ENCODE results near the gene CD27.

CD27 gene

GRCh38 chr12:6435961-6436715 is 8.6 kb upstream of the CD27 start:
- no peak for DNase-seq

GRCh38 chr12:6437586-6437985 is 7.2 kb upstream of the CD27 start:
- DNase-seq: no peak

- no peak for DNase-seq
These were observed 6.4 kb upstream of the CD27 start for GRCh38 chr12:6438345-6438744.

DNA sequence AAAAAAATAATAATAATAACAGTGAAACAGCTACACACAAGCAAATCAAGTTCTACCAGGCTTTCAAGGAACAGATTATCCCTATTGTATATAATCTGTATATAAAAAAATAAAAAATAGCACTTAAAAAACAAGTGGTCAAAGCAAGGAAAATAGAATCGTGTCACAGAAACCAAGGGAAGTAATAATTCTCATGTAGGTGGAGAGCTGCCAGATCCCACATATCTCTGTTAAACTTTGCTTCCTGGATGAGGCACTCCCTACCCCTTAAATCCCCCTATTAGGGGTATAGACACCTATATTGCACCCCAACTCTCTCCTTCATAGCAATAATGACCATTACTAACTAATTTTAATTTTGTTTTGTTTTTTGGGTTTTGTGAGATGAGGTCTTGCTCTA is 4.4 kb upstream of the CD27 start:
- no peak for DNase-seq

DNA sequence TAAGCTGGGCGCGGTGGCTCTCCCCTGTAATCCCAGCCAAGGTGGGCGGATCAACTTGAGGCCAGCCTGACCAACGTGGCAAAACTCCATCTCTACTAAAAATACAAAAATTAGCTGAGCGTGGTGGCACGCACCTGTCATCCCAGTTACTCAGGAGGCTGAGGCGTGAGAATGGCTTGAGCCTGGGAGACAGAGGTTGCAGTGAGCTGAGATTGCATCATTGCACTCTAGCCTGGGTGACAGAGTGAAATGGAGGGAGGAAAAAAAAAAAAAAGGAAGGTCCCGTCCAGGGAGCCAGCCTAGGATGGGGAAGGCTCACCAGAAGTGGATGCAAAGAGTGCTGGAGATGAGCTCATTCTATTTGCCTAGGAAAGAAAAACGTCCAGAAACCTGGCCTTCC is 1.9 kb upstream of the CD27 start:
- no peak for DNase-seq

- DNase-seq: no peak
These were observed 1.3 kb upstream of the CD27 start for GRCh38 chr12:6443361-6443983.

- no peak for DNase-seq
These were observed 724 bp upstream of the CD27 start for GRCh38 chr12:6444031-6444430.

GRCh38 chr12:6450091-6450868 is 5.5 kb downstream of the CD27 start:
- DNase-seq: no peak

GRCh38 chr12:6450869-6451347 is 6.2 kb downstream of the CD27 start:
- no peak for DNase-seq

GRCh38 chr12:6451348-6452244 is 6.8 kb downstream of the CD27 start, which contains the start of gene TAPBPL:
Gene TAPBPL, plus strand, starts transcription at chr12:6452042. Its CDS starts 207 bp downstream, at chr12:6452249.
- peak; percentile 57 for DNase-seq

- DNase-seq: no peak
These were observed 7.6 kb downstream of the CD27 start for GRCh38 chr12:6452245-6452943.

GRCh38 chr12:6452944-6453630 is 8.3 kb downstream of the CD27 start:
- DNase-seq: no peak

- no peak for DNase-seq
These were observed 12.6 kb downstream of the CD27 start for GRCh38 chr12:6457220-6457945.

- no peak for DNase-seq
These were observed 13.7 kb downstream of the CD27 start for GRCh38 chr12:6458281-6459003.

GRCh38 chr12:6459004-6459337 is 14.2 kb downstream of the CD27 start:
- no peak for DNase-seq

DNA sequence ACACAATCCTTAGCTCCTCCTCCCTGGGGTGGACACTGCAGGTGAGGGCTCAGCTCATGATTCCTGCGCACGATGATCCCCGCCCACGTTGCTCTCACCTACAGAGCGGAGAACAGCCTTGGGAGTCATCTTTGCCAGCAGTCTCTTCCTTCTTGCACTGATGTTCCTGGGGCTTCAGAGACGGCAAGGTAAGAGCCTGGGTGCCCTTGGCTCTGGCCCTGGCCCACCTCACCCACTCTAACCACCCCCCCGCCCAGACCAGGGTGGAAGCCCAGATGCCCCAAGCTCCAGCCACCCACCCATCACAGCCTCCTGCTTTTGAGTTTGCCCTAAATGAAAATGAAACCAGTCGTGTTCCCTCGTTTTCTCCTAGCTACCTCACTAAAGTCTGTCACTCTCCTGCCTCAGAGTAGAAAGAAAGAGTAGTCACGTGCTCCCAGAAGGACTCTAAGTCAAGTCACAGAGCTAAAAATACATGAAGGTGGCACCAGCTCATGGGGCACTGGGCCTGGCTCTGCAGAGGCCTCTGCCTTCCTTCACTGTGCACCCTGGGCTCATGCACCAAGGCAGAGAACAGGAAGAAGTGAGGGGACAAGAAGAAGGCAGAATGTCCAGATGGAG is 16.1 kb downstream of the CD27 start:
- no peak for DNase-seq

GRCh38 chr12:6461401-6462233 is 16.9 kb downstream of the CD27 start:
- DNase-seq: no peak

- DNase-seq: no peak
These were observed 17.7 kb downstream of the CD27 start for GRCh38 chr12:6462234-6462995.
